ENCODE results near the gene NCBP3. TPM values are rescaled to one million over a fixed set of nuclear protein-coding genes. Genes with fewer than 3 reads are reported as not detected.

The NCBP3 gene
- total and polyA plus RNA-seq, 9 of the 15 experiments (the other 6 are each of a cell fraction or from before 2014, with no cell fraction given), result 3.1 to 25.5 (median 20.5) TPM

DNA sequence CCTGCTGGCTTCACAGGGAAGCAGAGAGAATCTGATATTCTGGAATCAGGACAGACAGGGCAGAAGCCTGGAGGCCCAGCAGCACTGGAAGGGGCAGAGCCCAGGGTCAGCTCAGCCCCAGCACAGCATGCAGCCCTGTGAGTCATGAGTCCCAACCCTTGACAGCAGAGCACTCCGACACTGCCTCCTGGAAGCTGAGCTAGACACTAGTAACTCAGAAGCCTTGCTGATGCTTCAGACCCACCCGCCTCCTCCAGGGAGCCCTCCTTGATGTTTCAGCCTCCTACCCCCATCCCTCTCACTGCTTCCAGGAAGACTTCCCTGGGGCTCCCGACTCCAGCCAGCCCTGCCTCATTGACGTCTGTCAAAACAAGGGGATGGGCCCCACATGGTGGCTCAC, 39.9 kb upstream of the NCBP3 start (continued):
- TF ChIP-seq, protein P1, sequence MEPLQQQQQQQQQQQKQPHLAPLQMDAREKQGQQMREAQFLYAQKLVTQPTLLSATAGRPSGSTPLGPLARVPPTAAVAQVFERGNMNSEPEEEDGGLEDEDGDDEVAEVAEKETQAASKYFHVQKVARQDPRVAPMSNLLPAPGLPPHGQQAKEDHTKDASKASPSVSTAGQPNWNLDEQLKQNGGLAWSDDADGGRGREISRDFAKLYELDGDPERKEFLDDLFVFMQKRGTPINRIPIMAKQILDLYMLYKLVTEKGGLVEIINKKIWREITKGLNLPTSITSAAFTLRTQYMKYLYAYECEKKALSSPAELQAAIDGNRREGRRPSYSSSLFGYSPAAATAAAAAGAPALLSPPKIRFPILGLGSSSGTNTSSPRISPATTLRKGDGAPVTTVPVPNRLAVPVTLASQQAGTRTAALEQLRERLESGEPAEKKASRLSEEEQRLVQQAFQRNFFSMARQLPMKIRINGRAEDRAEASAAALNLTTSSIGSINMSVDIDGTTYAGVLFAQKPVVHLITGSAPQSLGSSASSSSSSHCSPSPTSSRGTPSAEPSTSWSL (CRISPR knock-in tag; IDR thresholded peaks at IDR 0.05; ENCODE audit: borderline replicate concordance), result no peak
- TF ChIP-seq HMG20B (CRISPR knock-in tag; IDR thresholded peaks at IDR 0.05) (no peak), POLR2B (IDR thresholded peaks at IDR 0.05; ENCODE audit: low read depth, partially characterized antibody) (no peak), PATZ1 (CRISPR knock-in tag; IDR thresholded peaks at IDR 0.05; ENCODE audit: borderline replicate concordance) (no peak), CTBP1 (IDR thresholded peaks at IDR 0.05; ENCODE audit: borderline replicate concordance) (no peak), ZNF3 (CRISPR knock-in tag; IDR thresholded peaks at IDR 0.05) (no peak), ATF3 (IDR thresholded peaks at IDR 0.05) (no peak), ATF3 (CRISPR knock-in tag; conservative IDR thresholded peaks at IDR 0.05) (no peak), PRPF4 (IDR thresholded peaks at IDR 0.05; ENCODE audit: insufficient read depth, low read depth, low read length, poor library complexity, severe bottlenecking) (no peak), CEBPB (tag; IDR thresholded peaks at IDR 0.05) (no peak), C11orf30 (IDR thresholded peaks at IDR 0.05; ENCODE audit: low read depth) (no peak), NR0B1 (IDR thresholded peaks at IDR 0.05; ENCODE audit: partially characterized antibody) (no peak), TBP (optimal IDR thresholded peaks at IDR 0.05; ENCODE audit: low read depth, low read length) (no peak), LCOR (CRISPR knock-in tag; IDR thresholded peaks at IDR 0.05) (no peak), EWSR1 (IDR thresholded peaks at IDR 0.05; ENCODE audit: borderline replicate concordance, low read depth, partially characterized antibody) (no peak), IFI16 (CRISPR knock-in tag; IDR thresholded peaks at IDR 0.05) (no peak), BRD9 (IDR thresholded peaks at IDR 0.05; ENCODE audit: low read depth, partially characterized antibody) (no peak), TEAD1 (CRISPR knock-in tag; IDR thresholded peaks at IDR 0.05) (no peak), HNRNPL (IDR thresholded peaks at IDR 0.05; ENCODE audit: low read depth, low read length) (no peak), TRIM28 (IDR thresholded peaks at IDR 0.05) (no peak)
